Stimulated activated effector memory CD8-positive, alpha-beta T cell treated with anti-CD3 and anti-CD28 coated beads, Interleukin-12 subunit alpha, Interleukin-12 subunit beta, amount 100 ng/mL, for 72 hours (primary cell): ENCODE results near the gene DPCD.
A peak's percentile ranks its signal among the peaks of the same experiment; 100 is the strongest.

Source experiments
- ATAC-seq: fragments of 150-1000 bp; cut with Tn5 transposase; 2 replicates; pipeline ENCODE4 v1.10.0; 2021
- DNase-seq, 2 donors: peaks; one replicate each; pipeline ENCODE4 v3.0.0; 2021 to 2022; ENCODE audit warnings: low spot score in 2 of 2
- H3K27ac Mint-ChIP-seq: one replicate; pipeline ENCODE4 v1.8.0; 2022; ENCODE audit warnings: mild to moderate bottlenecking, mixed read lengths
- H3K36me3 Mint-ChIP-seq: one replicate; pipeline ENCODE4 v1.8.0; 2022; ENCODE audit warnings: mild to moderate bottlenecking, mixed read lengths
- H3K4me1 Mint-ChIP-seq: one replicate; pipeline ENCODE4 v1.8.0; 2022; ENCODE audit warnings: mixed read lengths
- H3K4me3 Mint-ChIP-seq: one replicate; pipeline ENCODE4 v1.8.0; 2022; ENCODE audit warnings: mild to moderate bottlenecking, mixed read lengths
- H3K9me3 Mint-ChIP-seq: one replicate; pipeline ENCODE4 v1.8.0; 2022; ENCODE audit warnings: mixed read lengths

Gene DPCD

DNA sequence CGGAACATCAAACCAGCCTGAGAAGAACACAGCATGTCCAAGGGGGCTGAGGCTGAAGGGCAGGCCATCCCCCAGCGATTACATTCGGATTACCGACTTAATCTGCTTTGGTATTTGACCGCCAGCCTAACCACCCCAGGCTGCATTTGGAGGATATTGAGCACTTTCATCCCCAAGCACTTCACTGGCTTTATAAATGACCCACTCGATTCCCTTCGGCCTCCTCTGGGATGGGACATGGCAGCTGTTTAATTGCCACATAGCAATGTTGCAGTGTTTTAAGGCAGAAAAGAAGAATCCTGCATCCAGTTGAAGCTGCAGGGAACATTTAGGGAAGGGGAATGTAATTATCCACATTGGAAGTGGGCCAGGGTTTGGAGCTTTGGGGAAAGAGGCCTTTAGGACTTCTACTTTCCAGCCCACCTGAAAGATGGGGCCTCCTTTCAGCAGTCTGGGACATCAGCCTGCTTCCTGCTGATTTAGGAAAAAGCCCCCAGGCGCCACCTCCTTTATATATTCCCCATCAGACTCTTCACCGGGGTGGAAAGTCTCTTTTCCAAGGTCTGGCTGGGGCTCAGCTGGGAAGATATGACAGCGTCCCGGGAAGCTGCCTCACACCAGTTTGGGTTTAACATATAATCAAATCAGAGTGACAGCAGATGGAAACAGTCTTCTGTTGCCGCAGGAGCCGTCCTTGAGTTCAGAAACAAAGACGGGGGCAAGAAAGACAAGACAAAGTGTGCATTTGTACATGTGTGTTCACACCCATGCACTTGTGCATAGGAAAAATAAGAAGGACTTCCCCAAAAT lies 9.2 kb downstream of the DPCD start:
- Mint-ChIP-seq H3K36me3 (no peaks in the 10 kb centered on the region), H3K4me3 (no peak overlapping the region)
- ATAC-seq, result no peak

DNA sequence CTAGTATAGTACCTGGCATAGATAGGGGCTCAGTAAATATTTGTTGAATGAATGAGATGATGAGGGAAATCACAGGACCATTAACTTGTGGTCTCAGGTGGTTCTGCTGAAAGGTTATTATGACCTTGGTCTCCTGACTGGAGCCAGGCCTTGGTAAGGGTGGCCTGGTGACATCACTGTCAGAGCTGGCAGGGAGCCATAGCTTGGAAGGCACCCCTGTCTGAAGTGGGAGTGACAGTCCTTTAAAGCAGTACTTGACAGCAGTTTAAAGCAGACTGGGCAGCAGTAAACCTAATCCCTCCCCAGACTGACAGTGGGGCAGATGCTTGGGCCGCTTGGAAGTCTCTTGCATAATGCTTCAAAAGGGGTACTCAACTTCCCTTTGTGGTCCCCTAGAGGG lies 13.4 kb downstream of the DPCD start:
- Mint-ChIP-seq H3K36me3 (peaks cover 16% of the 10 kb centered on the region), H3K4me1 (no peaks in the 10 kb centered on the region), H3K27ac (peak overlapping the region; percentile 39), H3K4me3 (no peak overlapping the region), H3K9me3 (no peaks in the 10 kb centered on the region)
- DNase-seq (no peak), ATAC-seq (no peak)

More for the DNA sequence above, 9.2 kb downstream of the DPCD start:
- DNase-seq, result no peak
- Mint-ChIP-seq H3K4me1 (no peaks in the 10 kb centered on the region), H3K9me3 (no peaks in the 10 kb centered on the region), H3K27ac (no peak overlapping the region)

DNA sequence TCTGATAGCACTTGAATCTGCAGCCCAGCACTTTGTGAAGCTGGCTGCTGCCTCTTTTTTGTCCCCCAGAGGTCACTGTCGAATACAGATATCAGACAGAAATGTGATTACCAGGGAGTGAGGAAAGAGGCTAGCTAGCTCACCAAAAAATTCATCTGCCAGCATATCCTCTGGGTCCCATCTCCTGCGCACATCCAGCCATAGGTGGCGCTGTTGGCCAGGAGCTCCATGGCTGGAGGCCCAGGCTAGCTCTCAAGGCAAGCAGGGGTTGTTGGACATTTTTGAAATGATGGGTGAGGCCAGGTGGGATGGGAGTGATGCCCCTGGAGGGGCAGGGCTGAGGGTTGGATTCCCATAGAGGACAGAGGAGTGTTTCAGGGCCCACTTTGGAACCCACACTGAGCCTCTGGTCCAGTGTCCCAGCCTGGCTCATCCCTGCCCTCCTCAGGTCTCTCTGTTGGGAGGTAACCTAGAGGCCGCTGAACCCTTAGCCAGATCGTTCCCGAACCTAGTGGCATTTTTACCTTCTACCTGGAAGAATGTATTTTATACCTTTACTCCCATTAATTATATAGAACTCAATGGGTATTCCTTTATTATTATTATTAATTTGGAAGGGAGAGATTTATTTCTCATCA lies 14.8 kb downstream of the DPCD start:
- H3K4me3 Mint-ChIP-seq, result no peak overlapping the region
- peak; percentile 62 to 86 for DNase-seq

DNA sequence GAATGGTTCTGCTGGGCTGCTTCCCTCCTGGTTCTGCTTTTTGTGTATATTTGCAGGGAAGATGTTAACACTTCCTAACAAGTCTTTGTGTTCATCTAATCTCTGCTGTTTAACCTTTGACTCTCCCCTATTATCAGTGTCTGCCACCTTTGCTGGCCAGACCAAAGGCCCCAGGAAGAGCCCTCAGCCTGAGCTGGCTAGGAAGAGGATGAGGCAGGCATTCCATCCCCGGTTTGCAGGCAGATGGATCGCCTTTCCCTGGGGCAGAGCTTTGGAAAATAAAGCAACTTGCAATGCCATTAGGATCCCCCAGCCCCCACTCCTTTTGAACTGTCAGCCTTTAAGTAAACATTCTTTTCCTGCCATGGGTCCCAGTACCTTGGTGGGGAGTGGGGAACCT lies 19.0 kb downstream of the DPCD start:
- peaks cover 57% of the 10 kb centered on the region for H3K36me3 Mint-ChIP-seq
- ATAC-seq, result no peak
- DNase-seq, result no peak
- H3K4me3 Mint-ChIP-seq, result no peak overlapping the region
- no peaks in the 10 kb centered on the region for H3K9me3 Mint-ChIP-seq
- H3K4me1 Mint-ChIP-seq, result peaks cover 11% of the 10 kb centered on the region
- peak overlapping the region; percentile 85 for H3K27ac Mint-ChIP-seq

More for the DNA sequence above, 14.8 kb downstream of the DPCD start:
- Mint-ChIP-seq H3K4me1 (no peaks in the 10 kb centered on the region), H3K27ac (no peak overlapping the region), H3K9me3 (no peaks in the 10 kb centered on the region), H3K36me3 (peaks cover 27% of the 10 kb centered on the region)
- ATAC-seq, result peak; percentile 90

DNA sequence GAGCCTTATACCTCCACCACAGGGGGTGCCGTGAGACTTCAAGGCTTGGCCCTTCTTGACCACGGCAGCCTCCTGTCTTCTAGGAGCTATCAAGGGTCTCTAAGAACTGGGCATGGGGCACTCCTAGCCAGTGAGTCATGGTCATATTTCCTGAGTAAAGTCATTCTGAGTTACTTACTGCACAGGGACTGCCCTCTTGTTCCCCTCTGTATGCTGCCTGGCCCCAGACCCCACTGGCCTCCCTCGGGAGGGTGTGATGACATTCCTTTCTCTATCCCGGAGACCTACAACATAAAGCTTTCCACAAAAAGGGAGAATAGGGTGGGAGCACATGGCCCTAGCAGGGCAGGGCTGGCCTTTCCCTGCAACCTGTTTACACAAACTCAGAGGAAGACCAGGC lies 21.4 kb downstream of the DPCD start:
- Mint-ChIP-seq H3K4me1 (peaks cover 11% of the 10 kb centered on the region), H3K36me3 (peaks cover 57% of the 10 kb centered on the region), H3K27ac (peak overlapping the region; percentile 85), H3K4me3 (no peak overlapping the region), H3K9me3 (no peaks in the 10 kb centered on the region)
- ATAC-seq (no peak), DNase-seq (no peak)

DNA sequence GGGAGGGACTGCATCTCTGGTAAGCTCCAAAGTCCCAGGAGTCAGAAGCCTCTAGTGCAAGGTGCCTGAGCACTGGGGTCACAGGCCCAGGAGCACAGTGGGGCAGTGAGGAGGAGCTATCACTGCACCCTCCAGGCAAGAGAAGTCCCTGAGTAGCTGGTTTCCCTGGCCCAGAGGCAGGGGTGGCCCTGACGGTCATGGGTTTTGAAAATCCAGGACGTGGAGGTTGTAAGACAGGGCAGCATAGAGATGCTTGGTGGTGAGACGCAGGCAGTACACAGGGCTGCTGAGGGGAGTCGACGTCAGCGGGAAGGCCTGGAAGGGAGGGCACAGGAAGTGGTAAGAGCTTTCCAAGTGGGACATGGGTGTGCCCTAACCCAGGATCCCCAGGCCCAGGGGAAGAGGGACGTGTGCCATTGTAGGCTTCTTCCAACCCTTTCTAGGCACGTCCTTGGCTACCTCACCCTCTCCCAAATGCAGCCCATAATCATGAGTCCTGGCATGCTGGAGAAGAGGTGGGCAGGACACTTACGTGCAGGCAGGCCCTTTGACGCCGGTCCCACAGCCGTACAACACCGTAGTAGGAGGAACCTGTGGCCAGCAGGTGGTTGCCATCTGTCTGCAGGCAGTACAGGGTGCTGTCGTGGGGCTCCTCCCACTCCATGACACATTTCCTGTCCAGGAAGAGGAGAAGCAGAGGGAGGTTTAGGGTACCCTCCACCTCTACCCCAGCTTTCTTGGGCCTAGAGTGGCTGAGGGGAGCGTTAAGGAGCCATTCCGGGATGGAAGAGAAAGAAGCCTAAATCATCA lies 23.2 kb downstream of the DPCD start:
- Mint-ChIP-seq H3K9me3 (no peaks in the 10 kb centered on the region), H3K27ac (peak overlapping the region; percentile 92), H3K36me3 (peaks cover 43% of the 10 kb centered on the region), H3K4me1 (peaks cover 11% of the 10 kb centered on the region), H3K4me3 (no peak overlapping the region)
- ATAC-seq (peak; percentile 75), DNase-seq (no peak)

DNA sequence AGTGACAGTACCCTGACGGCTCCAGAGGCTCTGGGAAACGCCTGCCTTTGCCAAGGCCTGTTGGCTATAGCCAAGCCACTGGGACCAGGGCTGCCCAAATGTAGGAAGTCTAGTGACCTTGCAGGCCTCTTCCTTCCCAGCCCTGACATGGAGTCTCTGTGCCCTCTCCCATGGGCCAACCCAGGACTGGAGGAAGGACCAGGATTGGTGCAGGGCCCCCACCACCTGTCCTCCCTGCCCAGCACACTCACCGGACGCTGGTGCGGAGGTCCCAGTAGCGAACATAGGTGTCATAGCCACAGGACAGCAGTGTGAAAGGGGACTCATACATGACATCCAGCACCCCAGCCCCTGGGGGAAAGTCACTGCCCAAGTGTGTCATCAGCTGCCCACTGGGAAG lies 24.0 kb downstream of the DPCD start:
- H3K4me3 Mint-ChIP-seq, result no peak overlapping the region
- DNase-seq (no peak), ATAC-seq (no peak)
- H3K36me3 Mint-ChIP-seq, result peaks cover 36% of the 10 kb centered on the region
- peak overlapping the region; percentile 92 for H3K27ac Mint-ChIP-seq
- H3K9me3 Mint-ChIP-seq, result no peaks in the 10 kb centered on the region
- peaks cover 12% of the 10 kb centered on the region for H3K4me1 Mint-ChIP-seq

DNA sequence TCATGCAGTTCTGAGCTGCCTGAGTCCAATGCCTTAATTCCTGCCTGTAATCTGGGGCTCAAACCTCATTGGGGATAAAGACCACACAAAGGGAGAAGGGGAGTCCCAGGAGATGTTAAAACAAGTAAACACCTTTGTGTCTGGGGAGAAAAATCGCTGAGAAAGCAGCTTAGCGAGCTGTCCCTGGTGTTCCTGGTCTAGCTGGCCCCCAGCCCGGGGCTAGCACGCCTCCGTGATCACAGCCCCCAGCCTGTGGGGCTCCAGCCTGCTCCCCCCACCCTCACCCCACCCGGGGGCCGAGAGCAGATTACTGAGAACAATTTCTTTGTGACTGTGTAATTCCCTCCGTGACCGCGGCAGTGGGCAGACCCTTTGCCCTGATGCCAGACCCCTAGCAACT lies 24.8 kb downstream of the DPCD start:
- H3K4me1 Mint-ChIP-seq, result peaks cover 17% of the 10 kb centered on the region
- H3K36me3 Mint-ChIP-seq, result peaks cover 34% of the 10 kb centered on the region
- H3K4me3 Mint-ChIP-seq, result no peak overlapping the region

DNA sequence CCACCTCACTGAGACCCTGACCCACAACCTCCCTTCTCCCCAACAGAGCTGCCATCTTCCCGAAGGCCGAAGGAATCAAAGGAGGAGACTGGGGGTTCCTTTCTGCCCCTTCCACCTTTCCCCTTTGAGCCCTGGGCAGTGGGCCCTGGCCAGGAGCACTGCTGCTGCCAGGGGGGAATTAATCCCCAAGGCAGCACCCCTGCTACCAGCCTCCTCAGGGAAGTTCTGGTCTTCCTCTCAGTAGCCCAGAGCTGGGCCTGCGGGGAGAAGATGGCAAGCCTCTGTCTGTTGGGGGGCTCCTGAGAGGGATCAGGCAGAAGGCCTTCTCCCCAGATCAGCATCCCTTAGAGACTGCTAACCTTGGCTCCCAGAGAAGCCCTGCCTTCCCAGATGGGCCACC lies 25.5 kb downstream of the DPCD start:
- H3K4me1 Mint-ChIP-seq, result peaks cover 17% of the 10 kb centered on the region
- H3K36me3 Mint-ChIP-seq, result peaks cover 37% of the 10 kb centered on the region
- H3K9me3 Mint-ChIP-seq, result no peaks in the 10 kb centered on the region
- DNase-seq (no peak), ATAC-seq (no peak)
- no peak overlapping the region for H3K4me3 Mint-ChIP-seq
- peak overlapping the region; percentile 84 for H3K27ac Mint-ChIP-seq

More for the DNA sequence above, 24.8 kb downstream of the DPCD start:
- no peaks in the 10 kb centered on the region for H3K9me3 Mint-ChIP-seq
- no peak for ATAC-seq
- H3K27ac Mint-ChIP-seq, result peak overlapping the region; percentile 84
- no peak for DNase-seq

DNA sequence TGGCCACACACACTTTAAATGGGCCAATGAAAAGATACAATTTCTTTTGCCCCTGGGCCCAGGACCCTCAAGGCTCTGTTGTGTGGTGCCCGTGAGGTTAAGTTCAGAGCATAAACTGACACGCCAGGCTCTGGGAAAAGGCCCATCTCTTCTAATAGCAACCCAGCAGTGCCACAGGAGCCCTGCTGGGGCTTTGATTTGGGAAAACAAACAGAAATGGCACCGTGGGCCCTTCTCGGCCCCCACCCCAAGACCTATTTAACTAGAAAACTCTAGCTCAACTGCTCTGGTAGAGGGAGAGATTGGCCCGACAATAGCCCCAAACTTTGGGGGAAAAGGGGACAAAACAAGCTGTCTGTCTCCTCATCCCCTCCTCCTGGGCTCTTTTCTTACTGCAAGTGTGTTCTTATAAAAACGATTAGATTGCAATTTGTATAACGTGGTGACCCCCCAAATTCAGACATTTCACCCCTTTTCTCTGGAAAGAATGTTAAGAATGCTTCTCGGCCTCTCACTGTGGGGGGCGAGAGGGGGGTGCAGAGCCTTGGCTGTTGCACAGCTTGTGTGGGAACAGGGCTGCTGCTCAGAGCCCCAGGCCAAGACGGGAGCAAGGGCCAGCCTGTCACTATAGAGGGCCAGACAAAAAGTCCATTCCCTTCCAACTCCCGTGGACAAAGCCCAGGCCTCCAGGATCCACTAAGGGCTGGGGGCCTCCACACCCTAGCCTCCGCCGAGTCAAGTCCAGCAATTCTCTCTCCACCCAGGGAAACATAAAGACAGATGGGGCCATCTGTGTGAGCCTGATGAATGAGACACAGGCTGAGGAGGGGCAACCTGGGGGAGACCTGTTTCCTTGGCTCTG lies 26.8 kb downstream of the DPCD start:
- no peak for ATAC-seq
- Mint-ChIP-seq H3K36me3 (peaks cover 40% of the 10 kb centered on the region), H3K4me3 (no peak overlapping the region), H3K27ac (peak overlapping the region; percentile 84), H3K9me3 (no peaks in the 10 kb centered on the region), H3K4me1 (peaks cover 17% of the 10 kb centered on the region)
- no peak for DNase-seq

DNA sequence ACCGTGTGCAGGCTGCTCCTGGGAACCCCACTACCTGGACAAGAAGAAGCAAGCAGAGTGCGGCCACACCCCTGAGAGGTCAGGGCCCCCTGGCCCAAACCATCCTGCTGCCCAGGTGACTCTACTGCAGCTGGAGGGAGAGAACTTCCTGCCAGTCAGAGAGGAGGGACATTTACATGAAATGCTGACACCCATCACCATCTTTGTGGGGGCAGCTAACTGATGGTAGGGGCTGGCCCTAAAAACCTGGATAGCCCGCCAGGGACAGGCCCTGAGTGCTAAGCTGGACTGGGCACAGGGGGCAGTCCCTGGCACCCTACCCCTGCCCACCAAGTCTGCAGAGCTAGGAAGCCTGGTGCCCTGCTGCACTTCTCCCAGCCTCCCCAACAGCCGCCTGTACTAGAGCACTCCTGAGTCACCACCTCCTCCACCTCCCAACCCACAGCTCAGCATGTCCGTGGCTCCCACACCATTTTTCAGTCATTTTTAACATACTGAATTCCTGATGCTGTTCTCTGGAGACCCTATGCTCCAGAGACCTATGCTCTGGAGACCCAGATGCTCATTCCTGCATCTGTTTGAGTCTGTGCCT lies 27.5 kb downstream of the DPCD start:
- H3K4me3 Mint-ChIP-seq, result no peak overlapping the region
- H3K27ac Mint-ChIP-seq, result peak overlapping the region; percentile 84
- DNase-seq (no peak), ATAC-seq (no peak)
- H3K4me1 Mint-ChIP-seq, result peaks cover 17% of the 10 kb centered on the region
- peaks cover 39% of the 10 kb centered on the region for H3K36me3 Mint-ChIP-seq
- H3K9me3 Mint-ChIP-seq, result no peaks in the 10 kb centered on the region

DNA sequence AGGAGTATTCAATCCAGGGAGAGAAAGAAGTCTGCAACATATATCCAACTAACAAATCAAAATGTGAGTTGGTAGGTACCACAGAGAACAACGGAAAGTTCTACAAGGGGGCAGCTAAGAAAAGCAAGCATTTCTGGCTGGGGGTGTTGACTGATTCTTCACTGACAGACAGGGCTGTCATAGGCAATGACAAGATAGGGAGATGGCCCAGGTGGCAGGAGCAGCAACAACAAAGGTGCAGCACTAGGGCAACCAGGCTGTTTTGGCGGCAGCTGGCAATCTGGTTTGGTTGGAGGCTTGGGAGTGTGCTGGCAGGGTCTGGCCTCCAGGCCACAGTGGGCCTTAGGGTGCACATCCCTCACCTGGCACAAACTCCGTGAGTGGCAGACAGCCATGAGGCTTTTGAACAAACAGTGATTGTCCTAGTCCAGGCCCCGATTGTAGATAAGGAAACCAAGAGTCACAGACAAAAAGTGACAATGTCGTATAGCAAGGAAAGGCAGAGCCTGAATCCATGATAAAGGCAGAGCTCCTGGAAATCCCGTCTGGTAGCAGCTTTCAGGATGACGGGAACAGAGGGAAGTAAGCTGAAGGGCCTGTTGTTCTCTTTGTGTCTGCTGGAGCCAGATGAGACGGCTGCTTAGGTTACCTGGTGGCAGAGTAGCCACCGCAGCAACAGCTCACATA lies 28.4 kb downstream of the DPCD start:
- Mint-ChIP-seq H3K36me3 (peaks cover 40% of the 10 kb centered on the region), H3K27ac (peak overlapping the region; percentile 84), H3K4me3 (no peak overlapping the region), H3K9me3 (no peaks in the 10 kb centered on the region), H3K4me1 (peaks cover 14% of the 10 kb centered on the region)
- DNase-seq, result no peak
- ATAC-seq, result no peak

DNA sequence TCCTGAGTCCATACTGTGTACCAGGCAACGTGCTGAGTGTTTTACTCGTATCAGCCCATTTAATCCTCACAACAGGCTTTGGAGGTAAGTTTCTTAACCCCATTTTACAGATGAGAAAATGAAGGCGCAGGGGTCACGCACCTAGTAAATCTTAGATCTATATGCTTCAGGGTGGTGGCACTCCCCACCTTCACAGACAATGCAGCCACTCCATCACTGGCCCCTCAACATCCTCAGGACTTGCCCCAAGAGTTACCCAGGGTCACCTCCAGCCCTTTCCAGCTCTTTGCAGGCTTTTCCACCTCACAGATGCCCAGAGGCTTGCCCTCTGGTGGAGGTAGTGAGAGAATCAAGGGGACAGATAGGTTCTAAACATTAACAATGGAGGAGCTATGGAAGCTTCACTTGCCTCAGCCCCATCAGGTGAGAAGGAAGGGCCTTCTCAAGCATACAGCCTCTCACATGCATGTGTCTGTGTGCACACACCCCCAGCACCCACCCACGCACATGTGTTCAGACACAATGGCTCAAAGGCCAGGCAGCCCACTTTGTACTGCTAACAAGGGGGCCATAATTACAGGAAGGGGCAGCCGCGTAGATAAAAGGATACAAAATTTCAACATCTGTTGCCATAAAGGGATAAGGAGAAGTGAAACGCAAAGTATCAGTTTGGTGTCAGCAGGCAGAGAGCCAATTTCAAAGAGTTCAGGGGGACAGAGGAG lies 29.1 kb downstream of the DPCD start:
- no peak for ATAC-seq
- DNase-seq, result no peak
- H3K9me3 Mint-ChIP-seq, result no peaks in the 10 kb centered on the region
- H3K36me3 Mint-ChIP-seq, result peaks cover 43% of the 10 kb centered on the region
- H3K4me1 Mint-ChIP-seq, result peaks cover 11% of the 10 kb centered on the region
- H3K4me3 Mint-ChIP-seq, result no peak overlapping the region
- peak overlapping the region; percentile 82 for H3K27ac Mint-ChIP-seq
